Hepatocyte (in vitro differentiated cells): ENCODE results near the gene SMIM7. TPM values are rescaled to one million over a fixed set of nuclear protein-coding genes. Genes with fewer than 3 reads are reported as not detected.

ENCODE experiments used
- DNase-seq: peaks from one replicate; pipeline ENCODE4 v3.0.0-alpha.2; 2016; ENCODE audit warnings: low spot score
- H2AFZ ChIP-seq: fragments of 200-600 bp; sonication (generic); 2 replicates; pipeline ENCODE4 v1.6.0; 2016; ENCODE audit warnings: antibody characterized with exemption, mild to moderate bottlenecking
- H3K27ac ChIP-seq: fragments of 200-600 bp; sonication (generic); 2 replicates; pipeline ENCODE4 v1.5.1; 2016; ENCODE audit warnings: mild to moderate bottlenecking
- H3K27me3 ChIP-seq: fragments of 200-600 bp; sonication (generic); 2 replicates; pipeline ENCODE4 v1.6.1; 2016
- H3K36me3 ChIP-seq: fragments of 200-600 bp; sonication (generic); replicated peaks from 2 replicates; pipeline ENCODE4 v1.5.1; 2016; ENCODE audit warnings: low read depth; ENCODE audit not compliant: insufficient read depth
- H3K4me1 ChIP-seq: fragments of 200-600 bp; sonication (generic); 2 replicates; pipeline ENCODE4 v1.5.1; 2016; ENCODE audit warnings: mild to moderate bottlenecking, moderate library complexity; ENCODE audit not compliant: insufficient read depth
- H3K4me2 ChIP-seq: fragments of 200-600 bp; sonication (generic); 2 replicates; pipeline ENCODE4 v1.6.0; 2016
- H3K4me3 ChIP-seq: fragments of 200-600 bp; sonication (generic); 2 replicates; pipeline ENCODE4 v1.5.1; 2016; ENCODE audit warnings: mild to moderate bottlenecking
- H3K79me2 ChIP-seq: fragments of 200-600 bp; sonication (generic); 2 replicates; pipeline ENCODE4 v1.6.0; 2017; ENCODE audit warnings: mild to moderate bottlenecking
- H3K9me2 ChIP-seq: fragments of 200-600 bp; sonication (generic); replicated peaks from 2 replicates; pipeline ENCODE4 v1.6.0; 2017; ENCODE audit warnings: mild to moderate bottlenecking; ENCODE audit not compliant: insufficient read depth
- H3K9me3 ChIP-seq: fragments of 200-600 bp; sonication (generic); 2 replicates; pipeline ENCODE4 v1.5.1; 2016; ENCODE audit warnings: low read depth, mild to moderate bottlenecking
- H4K20me1 ChIP-seq: fragments of 200-600 bp; sonication (generic); 2 replicates; pipeline ENCODE4 v1.6.0; 2016; ENCODE audit warnings: mild to moderate bottlenecking; ENCODE audit not compliant: insufficient read depth, poor library complexity, severe bottlenecking
- EZH2 ChIP-seq: fragments of 200-600 bp; sonication (generic); IDR thresholded peaks from 2 replicates; pipeline ENCODE4 v1.6.1; 2016; ENCODE audit warnings: antibody characterized with exemption, mild to moderate bottlenecking, borderline replicate concordance
- EZH2phosphoT487 ChIP-seq: fragments of 200-600 bp; sonication (generic); IDR thresholded peaks from one replicate; pipeline ENCODE4 v1.6.1; 2018; ENCODE audit warnings: antibody characterized with exemption, mild to moderate bottlenecking, low read depth, moderate library complexity; ENCODE audit not compliant: unreplicated experiment, severe bottlenecking
- WGBS: methylation state at CpG from one replicate; pipeline ENCODE4 v1.1.6; 2016; ENCODE audit warnings: low lambda C conversion rate; ENCODE audit errors: missing lambda C conversion rate; 5-methylcytosine and 5-hydroxymethylcytosine counted together
- polyA plus RNA-seq: library from polyadenylated mRNA; unstranded; fragments of >200 nt; fragmentation: Nextera tagmentation; extraction: Ambion mirVana; gene quantifications from 2 replicates; pipeline ENCODE4 v1.2.1, GENCODE V29; 2016
- total RNA-seq: library from RNA; depleted of rRNA; stranded (reverse); fragments of >200 nt; gene quantifications from 2 replicates; pipeline ENCODE4 v1.2.3, GENCODE V29; 2014
- TF ChIP-seq, protein P1 (sequence below): fragments of 200-600 bp; sonication (generic); IDR thresholded peaks from 2 replicates; pipeline ENCODE4 v1.5.1; 2016; ENCODE audit warnings: antibody characterized with exemption, mild to moderate bottlenecking; ENCODE audit not compliant: poor library complexity

SMIM7 gene
- total and polyA plus RNA-seq, 2 experiments from 2014 or later: 99.2 to 141 TPM

DNA sequence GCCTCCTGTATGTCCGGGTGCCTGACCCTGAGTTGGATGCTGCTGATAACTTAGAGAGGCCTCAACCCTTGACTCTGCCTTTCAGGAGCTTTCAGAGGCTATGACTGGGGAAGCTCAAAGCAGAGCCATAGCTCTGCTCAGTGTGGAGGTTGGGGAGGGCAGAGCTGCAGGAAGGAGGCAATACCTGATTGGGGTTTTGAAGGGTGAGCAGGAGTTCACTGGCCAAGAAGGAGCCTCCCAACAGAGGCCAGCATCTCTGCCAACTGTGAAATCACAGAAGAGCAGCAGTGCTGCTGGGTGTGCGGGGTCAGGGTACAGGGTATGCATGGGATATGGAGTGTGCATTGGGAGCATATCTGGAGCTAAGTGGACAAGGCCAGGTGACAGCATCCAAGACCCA lies 22.6 kb upstream of the SMIM7 start:
- Histone ChIP-seq H3K4me3 (no peak overlapping the region), H2AFZ (no peak overlapping the region), H3K9me2 (no peaks in the 10 kb centered on the region), H3K27ac (no peak overlapping the region), H3K4me2 (no peak overlapping the region), H3K27me3 (no peaks in the 10 kb centered on the region), H3K9me3 (no peaks in the 10 kb centered on the region), H3K36me3 (no peaks in the 10 kb centered on the region), H3K79me2 (no peaks in the 10 kb centered on the region), H4K20me1 (no peaks in the 10 kb centered on the region), H3K4me1 (peaks cover 3% of the 10 kb centered on the region)
- WGBS: 94% methylated on average over 2 of the region's 2 CpGs
- DNase-seq: no peak
- TF ChIP-seq EZH2phosphoT487 (no peak), EZH2 (no peak)
- TF ChIP-seq, protein P1, sequence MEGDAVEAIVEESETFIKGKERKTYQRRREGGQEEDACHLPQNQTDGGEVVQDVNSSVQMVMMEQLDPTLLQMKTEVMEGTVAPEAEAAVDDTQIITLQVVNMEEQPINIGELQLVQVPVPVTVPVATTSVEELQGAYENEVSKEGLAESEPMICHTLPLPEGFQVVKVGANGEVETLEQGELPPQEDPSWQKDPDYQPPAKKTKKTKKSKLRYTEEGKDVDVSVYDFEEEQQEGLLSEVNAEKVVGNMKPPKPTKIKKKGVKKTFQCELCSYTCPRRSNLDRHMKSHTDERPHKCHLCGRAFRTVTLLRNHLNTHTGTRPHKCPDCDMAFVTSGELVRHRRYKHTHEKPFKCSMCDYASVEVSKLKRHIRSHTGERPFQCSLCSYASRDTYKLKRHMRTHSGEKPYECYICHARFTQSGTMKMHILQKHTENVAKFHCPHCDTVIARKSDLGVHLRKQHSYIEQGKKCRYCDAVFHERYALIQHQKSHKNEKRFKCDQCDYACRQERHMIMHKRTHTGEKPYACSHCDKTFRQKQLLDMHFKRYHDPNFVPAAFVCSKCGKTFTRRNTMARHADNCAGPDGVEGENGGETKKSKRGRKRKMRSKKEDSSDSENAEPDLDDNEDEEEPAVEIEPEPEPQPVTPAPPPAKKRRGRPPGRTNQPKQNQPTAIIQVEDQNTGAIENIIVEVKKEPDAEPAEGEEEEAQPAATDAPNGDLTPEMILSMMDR: no peak

DNA sequence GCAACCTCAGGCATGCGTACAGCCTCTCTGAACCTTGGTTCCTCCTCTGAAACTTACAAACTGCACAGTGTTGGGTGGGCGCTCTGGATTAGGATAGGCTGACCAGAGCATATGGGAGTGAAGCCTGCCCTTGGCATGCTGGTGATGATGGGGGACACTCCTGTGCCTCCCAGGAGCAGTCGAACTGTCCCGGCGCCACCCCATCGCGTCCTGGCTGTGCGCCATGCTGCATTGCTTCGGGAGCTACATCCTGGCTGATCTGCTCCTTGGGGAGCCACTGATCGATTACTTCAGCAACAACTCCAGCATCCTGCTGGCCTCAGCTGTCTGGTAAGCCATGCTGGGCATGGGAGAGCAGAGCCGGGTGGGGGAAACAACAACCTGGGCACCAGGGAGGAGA lies 19.9 kb upstream of the SMIM7 start:
- Histone ChIP-seq H2AFZ (no peak overlapping the region), H3K79me2 (no peaks in the 10 kb centered on the region), H3K9me3 (no peaks in the 10 kb centered on the region), H3K27me3 (no peaks in the 10 kb centered on the region), H3K9me2 (no peaks in the 10 kb centered on the region), H3K36me3 (no peaks in the 10 kb centered on the region), H3K4me1 (no peaks in the 10 kb centered on the region), H3K27ac (no peak overlapping the region), H4K20me1 (no peaks in the 10 kb centered on the region), H3K4me3 (no peak overlapping the region), H3K4me2 (no peak overlapping the region)
- DNase-seq: no peak
- WGBS: 98% methylated on average over 11 of the region's 11 CpGs
- TF ChIP-seq, protein P1: no peak
- TF ChIP-seq EZH2: no peak
- no peak for TF ChIP-seq EZH2phosphoT487

DNA sequence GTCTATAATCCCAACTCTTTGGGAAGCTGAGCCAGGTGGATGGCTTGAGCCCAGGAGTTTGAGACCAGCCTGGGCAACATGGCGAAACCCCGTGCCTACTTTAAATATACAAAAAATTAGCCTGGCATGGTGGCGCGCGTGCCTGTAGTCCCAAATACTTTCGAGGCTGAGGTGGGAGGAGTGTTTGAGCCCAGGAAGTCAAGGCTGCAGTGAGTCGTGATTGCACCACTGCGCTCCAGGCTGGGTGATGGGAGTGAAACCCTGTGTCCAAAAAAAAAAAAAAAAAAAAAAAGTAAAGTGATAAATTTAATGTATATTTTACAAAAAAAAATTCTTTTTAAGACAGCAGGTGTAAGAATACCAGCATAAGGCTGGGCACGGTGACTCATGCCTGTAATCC lies 18.6 kb upstream of the SMIM7 start:
- Histone ChIP-seq H3K27ac (no peak overlapping the region), H3K9me2 (no peaks in the 10 kb centered on the region), H3K27me3 (no peaks in the 10 kb centered on the region), H3K4me2 (no peak overlapping the region), H3K79me2 (no peaks in the 10 kb centered on the region), H2AFZ (no peak overlapping the region), H3K4me1 (no peaks in the 10 kb centered on the region), H3K4me3 (no peak overlapping the region), H3K9me3 (no peaks in the 10 kb centered on the region), H3K36me3 (no peaks in the 10 kb centered on the region), H4K20me1 (no peaks in the 10 kb centered on the region)
- TF ChIP-seq EZH2phosphoT487: no peak
- TF ChIP-seq EZH2: no peak
- TF ChIP-seq, protein P1: no peak
- WGBS: 95% methylated on average over 9 of the region's 9 CpGs
- no peak for DNase-seq

DNA sequence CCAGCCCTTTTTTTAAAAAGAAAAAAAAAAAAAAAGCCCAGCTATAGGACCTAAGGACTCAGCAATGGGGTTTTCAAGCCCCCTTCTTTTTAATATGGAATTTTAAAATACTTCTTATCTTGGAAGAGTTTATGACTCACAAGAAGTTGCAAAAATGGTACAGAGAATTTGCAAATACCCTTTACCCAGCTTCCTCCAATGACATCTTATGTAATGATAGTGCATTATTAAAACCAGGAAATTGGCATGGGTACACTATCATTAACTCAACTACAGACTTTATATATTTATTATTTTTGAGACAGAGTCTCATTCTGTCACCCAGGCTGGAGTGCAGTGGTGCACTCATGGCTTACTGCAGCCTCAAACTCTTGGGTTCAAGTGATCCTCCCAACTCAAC lies 17.1 kb upstream of the SMIM7 start:
- Histone ChIP-seq H2AFZ (no peak overlapping the region), H3K27me3 (no peaks in the 10 kb centered on the region), H3K9me3 (no peaks in the 10 kb centered on the region), H3K4me2 (no peak overlapping the region), H3K4me1 (no peaks in the 10 kb centered on the region), H3K4me3 (no peak overlapping the region), H4K20me1 (no peaks in the 10 kb centered on the region), H3K79me2 (no peaks in the 10 kb centered on the region), H3K36me3 (no peaks in the 10 kb centered on the region), H3K9me2 (no peaks in the 10 kb centered on the region), H3K27ac (no peak overlapping the region)
- TF ChIP-seq EZH2 (no peak), EZH2phosphoT487 (no peak)
- TF ChIP-seq, protein P1: no peak
- no peak for DNase-seq
